Measurements from ENCODE around the gene PTDSS2.

GRCh38 chr11:501683-502287, 51.7 kb downstream of the PTDSS2 start:
- TF ChIP-seq EZH2 (IDR thresholded peaks at IDR 0.05; ENCODE audit: borderline replicate concordance, low read length) = no peak
- TF ChIP-seq CTCF (IDR thresholded peaks at IDR 0.05; ENCODE audit: low read length) = no peak
